CD4-positive, alpha-beta memory T cell (primary cell): ENCODE data around the gene UPP2. TPM values are rescaled to one million over a fixed set of nuclear protein-coding genes. Genes with fewer than 3 reads are reported as not detected.

Experiments
- CTCF ChIA-PET: fragments of 350-600 bp; sonication (Branson Sonifier 250); formaldehyde crosslinking; loops from one replicate; lab custom pipeline; 2021; ENCODE audit warnings: inconsistent platforms; ENCODE audit not compliant: partially characterized antibody; lab: Charles Lee
- POLR2A ChIA-PET: fragments of 350-600 bp; sonication (Branson Sonifier 250); formaldehyde crosslinking; loops from one replicate; lab custom pipeline; 2021; ENCODE audit not compliant: partially characterized antibody; lab: Charles Lee
- DNase-seq, 5 donors: peaks; one replicate each; pipeline versions ENCODE4 v3.0.0 to v3.0.0-alpha.2; 2020 to 2022; ENCODE audit warnings: mixed read lengths in 1 of 5
- H3K27ac ChIP-seq: one replicate; pipeline ENCODE4 v1.7.0; 2013; ENCODE audit warnings: low read depth, low read length
- H3K27me3 ChIP-seq: 2 replicates; pipeline ENCODE4 v1.7.0; 2013; ENCODE audit warnings: mild to moderate bottlenecking, low read length, moderate library complexity; ENCODE audit not compliant: insufficient read depth
- H3K36me3 ChIP-seq: 2 replicates; pipeline ENCODE4 v1.7.0; 2013; ENCODE audit warnings: mild to moderate bottlenecking, low read length, moderate library complexity; ENCODE audit not compliant: insufficient read depth
- H3K4me1 ChIP-seq: 2 replicates; pipeline ENCODE4 v1.7.0; 2013; ENCODE audit warnings: mild to moderate bottlenecking, low read length, moderate library complexity; ENCODE audit not compliant: insufficient read depth
- H3K4me3 ChIP-seq, 2 donors: one replicate each; pipeline ENCODE4 v1.7.0; 2013; ENCODE audit warnings: low read length in 2 of 2, mild to moderate bottlenecking in 1 of 2
- H3K9me3 ChIP-seq, 2 donors: one replicate each; pipeline ENCODE4 v1.7.0; 2013; ENCODE audit warnings: low read length in 2 of 2, control low read depth in 1 of 2; ENCODE audit not compliant: control insufficient read depth in 1 of 2
- H3K27ac Mint-ChIP-seq, 7 donors: one replicate each; pipeline ENCODE4 v1.8.0; 2020 to 2021; ENCODE audit warnings: mixed read lengths in 7 of 7, mild to moderate bottlenecking in 6 of 7, inconsistent platforms in 3 of 7, moderate library complexity in 3 of 7
- H3K27me3 Mint-ChIP-seq, 2 donors: one replicate each; pipeline ENCODE4 v1.8.0; 2020 to 2021; ENCODE audit warnings: mixed read lengths in 2 of 2
- H3K36me3 Mint-ChIP-seq, 2 donors: one replicate each; pipeline ENCODE4 v1.8.0; 2020 to 2021; ENCODE audit warnings: mixed read lengths in 2 of 2, inconsistent platforms in 1 of 2, mild to moderate bottlenecking in 1 of 2
- H3K4me1 Mint-ChIP-seq, 4 donors: one replicate each; pipeline ENCODE4 v1.8.0; 2020 to 2021; ENCODE audit warnings: mixed read lengths in 4 of 4, mild to moderate bottlenecking in 1 of 4
- H3K4me3 Mint-ChIP-seq, 8 donors: one replicate each; pipeline ENCODE4 v1.8.0; 2020 to 2021; ENCODE audit warnings: mixed read lengths in 8 of 8, mild to moderate bottlenecking in 7 of 8, moderate library complexity in 6 of 8, inconsistent platforms in 3 of 8
- H3K9me3 Mint-ChIP-seq, 8 donors: one replicate each; pipeline ENCODE4 v1.8.0; 2020 to 2021; ENCODE audit warnings: mixed read lengths in 8 of 8, mild to moderate bottlenecking in 5 of 8, inconsistent platforms in 3 of 8, moderate library complexity in 1 of 8
- intact Hi-C: fragments of 100-400 bp; cut with micrococcal nuclease; formaldehyde crosslinking; loops from one replicate; pipeline ENCODE4 v1.15.1; 2023
- polyA plus RNA-seq, 2 donors: library from polyadenylated mRNA; unstranded; fragments of 300-500 nt; fragmentation: Illumina TruSeq; gene quantifications; one replicate each; pipeline ENCODE4 v1.2.3, GENCODE V29; 2021
- total RNA-seq, 2 experiments: library from RNA; stranded (reverse); gene quantifications; one replicate each; pipeline ENCODE4 v1.2.3, GENCODE V29; 2021

UPP2 gene
- total and polyA plus RNA-seq, 4 experiments from 2014 or later, result not detected

DNA sequence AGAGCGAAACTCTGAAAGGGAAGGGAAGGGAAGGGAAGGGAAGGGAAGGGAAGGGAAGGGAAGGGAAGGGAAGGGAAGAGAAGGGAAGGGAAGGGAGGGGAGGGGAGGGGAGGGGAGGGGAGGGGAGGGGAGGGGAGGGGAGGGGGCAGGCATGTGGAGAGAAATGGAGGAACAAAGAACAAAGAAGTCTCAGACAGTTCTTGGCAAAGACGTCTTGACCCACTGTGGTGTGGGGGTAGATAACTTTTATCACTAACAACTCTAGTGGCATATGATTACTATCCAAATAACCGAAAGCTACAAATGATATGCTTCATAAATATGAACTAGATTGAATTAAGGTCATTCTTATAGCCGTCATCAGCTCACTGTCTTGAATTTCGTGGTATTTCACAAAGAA is 3.2 kb downstream of the UPP2 start:
- Histone ChIP-seq H3K4me1 (no peaks in the 10 kb centered on the region), H3K27ac (no peak overlapping the region), H3K9me3 (no peaks in the 10 kb centered on the region), H3K36me3 (no peaks in the 10 kb centered on the region), H3K4me3 (no peak overlapping the region), H3K27me3 (no peaks in the 10 kb centered on the region)
- H3K36me3 Mint-ChIP-seq, result no peaks in the 10 kb centered on the region
- H3K27me3 Mint-ChIP-seq, result peaks cover 4 to 5% of the 10 kb centered on the region in 2 donors
- no peak overlapping the region for H3K4me3 Mint-ChIP-seq
- no peaks in the 10 kb centered on the region for H3K4me1 Mint-ChIP-seq
- ChIA-PET POLR2A (no interaction called here), CTCF (no interaction called here)
- no peaks in the 10 kb centered on the region for H3K9me3 Mint-ChIP-seq
- DNase-seq, result no peak
- intact Hi-C loops, result no loop called here
- H3K27ac Mint-ChIP-seq, result no peak overlapping the region

DNA sequence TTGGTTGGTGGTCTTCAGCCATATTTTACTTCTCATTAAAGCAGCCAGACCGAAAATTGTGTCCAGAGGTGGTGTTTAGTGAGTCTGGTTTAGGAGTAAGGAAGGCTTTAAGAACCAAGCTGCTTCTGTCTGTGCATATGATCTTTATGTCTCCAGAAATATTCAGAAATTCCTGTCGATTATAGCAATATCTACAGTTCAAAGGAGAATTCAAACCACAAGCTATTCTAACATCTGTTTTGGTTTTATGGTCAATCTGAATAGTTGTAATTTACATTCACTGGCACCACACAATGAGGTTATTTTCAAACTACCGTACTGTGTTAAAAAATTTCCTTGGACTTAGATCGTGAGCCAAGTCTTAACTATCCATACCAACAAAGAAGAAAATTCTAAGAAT is 11.3 kb downstream of the UPP2 start:
- Histone ChIP-seq H3K4me1 (no peaks in the 10 kb centered on the region), H3K9me3 (no peaks in the 10 kb centered on the region), H3K27me3 (no peaks in the 10 kb centered on the region), H3K27ac (no peak overlapping the region), H3K4me3 (no peak overlapping the region), H3K36me3 (no peaks in the 10 kb centered on the region)
- Mint-ChIP-seq H3K4me3 (no peak overlapping the region), H3K27ac (no peak overlapping the region), H3K4me1 (no peaks in the 10 kb centered on the region), H3K9me3 (peaks cover 0 to 2% (median 0%) of the 10 kb centered on the region in 8 donors), H3K36me3 (no peaks in the 10 kb centered on the region), H3K27me3 (peaks cover 12 to 15% of the 10 kb centered on the region in 2 donors)
- intact Hi-C loops, result no loop called here
- CTCF ChIA-PET, result no interaction called here
- POLR2A ChIA-PET, result no interaction called here
- no peak for DNase-seq

GRCh38 chr2:158113741-158114295 is 12.1 kb downstream of the UPP2 start:
- H3K36me3 Mint-ChIP-seq, result no peaks in the 10 kb centered on the region
- POLR2A ChIA-PET, result no interaction called here
- no peak overlapping the region for H3K27ac Mint-ChIP-seq
- H3K9me3 ChIP-seq, result no peaks in the 10 kb centered on the region
- H3K4me3 ChIP-seq, result no peak overlapping the region
- no peaks in the 10 kb centered on the region for H3K4me1 ChIP-seq
- H3K4me1 Mint-ChIP-seq, result no peaks in the 10 kb centered on the region
- H3K27me3 ChIP-seq, result no peaks in the 10 kb centered on the region
- peaks cover 0 to 2% (median 0%) of the 10 kb centered on the region in 8 donors for H3K9me3 Mint-ChIP-seq
- H3K27me3 Mint-ChIP-seq, result peaks cover 12 to 15% of the 10 kb centered on the region in 2 donors
- H3K4me3 Mint-ChIP-seq, result no peak overlapping the region
- H3K27ac ChIP-seq, result no peak overlapping the region
- H3K36me3 ChIP-seq, result no peaks in the 10 kb centered on the region
- no peak for DNase-seq
- intact Hi-C loops, result no loop called here
- CTCF ChIA-PET, result no interaction called here

DNA sequence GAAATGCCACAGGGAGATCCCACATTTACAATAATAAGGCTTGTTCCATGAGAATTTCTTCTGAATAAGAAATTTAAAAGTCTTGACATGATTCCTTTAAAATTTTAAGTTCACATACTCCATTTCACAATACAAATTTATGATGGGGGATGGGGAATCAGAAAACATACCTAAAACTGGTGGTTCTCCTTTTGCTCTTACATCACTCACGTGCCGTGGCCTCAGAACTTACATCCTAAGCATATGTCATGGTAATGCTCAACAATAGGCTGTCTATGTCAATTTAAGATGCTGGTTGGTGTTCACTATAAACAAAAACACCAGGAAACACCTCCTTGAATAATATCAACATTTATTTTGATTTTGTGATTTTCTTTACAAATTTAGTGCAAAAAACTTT is 12.8 kb downstream of the UPP2 start:
- ChIA-PET CTCF (no interaction called here), POLR2A (no interaction called here)
- H3K9me3 ChIP-seq, result no peaks in the 10 kb centered on the region
- peaks cover 12 to 15% of the 10 kb centered on the region in 2 donors for H3K27me3 Mint-ChIP-seq
- intact Hi-C loops, result no loop called here
- peaks cover 0 to 2% (median 0%) of the 10 kb centered on the region in 8 donors for H3K9me3 Mint-ChIP-seq
- no peak for DNase-seq
- no peaks in the 10 kb centered on the region for H3K36me3 Mint-ChIP-seq
- no peak overlapping the region for H3K27ac Mint-ChIP-seq
- H3K4me1 Mint-ChIP-seq, result no peaks in the 10 kb centered on the region
- no peaks in the 10 kb centered on the region for H3K36me3 ChIP-seq
- no peak overlapping the region for H3K27ac ChIP-seq
- no peak overlapping the region for H3K4me3 Mint-ChIP-seq
- no peaks in the 10 kb centered on the region for H3K4me1 ChIP-seq
- H3K4me3 ChIP-seq, result no peak overlapping the region
- H3K27me3 ChIP-seq, result no peaks in the 10 kb centered on the region

DNA sequence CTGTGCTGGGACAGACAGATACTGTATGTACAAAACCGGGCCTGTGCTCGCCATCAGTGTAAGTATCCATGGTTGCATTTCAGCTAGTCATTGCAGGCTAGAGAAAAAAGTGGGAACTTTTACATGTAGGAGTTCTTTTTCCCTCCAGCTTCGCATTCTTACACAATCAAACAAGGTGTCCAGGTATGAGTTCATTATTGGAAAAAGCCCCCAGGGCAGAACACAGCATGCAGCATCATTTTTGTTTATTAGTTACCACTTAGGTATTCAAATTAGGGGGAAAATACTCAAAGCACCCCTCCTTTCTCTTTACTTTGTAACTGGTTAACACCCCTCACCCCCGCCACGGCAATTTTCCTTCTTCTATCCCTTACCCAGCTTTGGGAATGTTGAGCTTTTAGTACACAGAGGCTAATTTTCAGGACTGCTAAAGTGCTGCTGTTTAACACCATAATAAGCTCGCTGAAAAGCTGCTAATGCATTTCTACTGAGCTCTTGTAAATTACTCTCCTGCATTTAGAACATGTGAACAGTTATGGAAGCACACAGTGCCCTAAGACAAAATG is 13.6 kb downstream of the UPP2 start:
- H3K27ac ChIP-seq, result no peak overlapping the region
- Mint-ChIP-seq H3K36me3 (no peaks in the 10 kb centered on the region), H3K9me3 (peaks cover 0 to 2% (median 0%) of the 10 kb centered on the region in 8 donors)

DNA sequence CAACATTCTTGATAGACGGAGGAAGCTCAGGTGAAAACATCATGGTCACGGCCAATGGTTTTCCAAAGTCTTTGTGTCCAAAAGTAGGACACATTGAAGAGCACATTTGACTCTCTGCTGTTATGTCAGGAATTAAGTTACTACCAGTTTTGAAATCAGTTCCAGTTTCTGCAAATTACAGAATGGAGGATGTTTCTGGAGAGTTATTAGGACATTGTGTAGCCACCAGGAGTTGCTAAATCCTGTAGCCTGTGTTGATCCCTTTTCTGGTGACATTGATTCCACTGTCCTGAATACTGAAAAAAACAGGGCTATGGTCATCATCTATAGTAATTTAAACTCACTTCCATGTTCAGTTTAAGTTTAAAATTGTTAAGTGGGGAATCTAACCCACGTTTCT is 15.3 kb downstream of the UPP2 start:
- Mint-ChIP-seq H3K9me3 (peaks cover 0 to 2% (median 0%) of the 10 kb centered on the region in 8 donors), H3K4me1 (no peaks in the 10 kb centered on the region), H3K27ac (no peak overlapping the region), H3K27me3 (peaks cover 12% of the 10 kb centered on the region in 2 donors), H3K4me3 (no peak overlapping the region), H3K36me3 (no peaks in the 10 kb centered on the region)
- DNase-seq, result no peak
- H3K36me3 ChIP-seq, result no peaks in the 10 kb centered on the region
- ChIA-PET POLR2A (no interaction called here), CTCF (no interaction called here)
- H3K9me3 ChIP-seq, result no peaks in the 10 kb centered on the region
- no peak overlapping the region for H3K4me3 ChIP-seq
- H3K27me3 ChIP-seq, result no peaks in the 10 kb centered on the region
- intact Hi-C loops, result no loop called here
- no peak overlapping the region for H3K27ac ChIP-seq
- no peaks in the 10 kb centered on the region for H3K4me1 ChIP-seq

More for the DNA sequence above, 13.6 kb downstream of the UPP2 start:
- CTCF ChIA-PET, result no interaction called here
- H3K4me1 ChIP-seq, result no peaks in the 10 kb centered on the region
- no peaks in the 10 kb centered on the region for H3K27me3 ChIP-seq
- H3K4me3 ChIP-seq, result no peak overlapping the region
- no peak for DNase-seq
- intact Hi-C loops, result no loop called here
- POLR2A ChIA-PET, result no interaction called here
- Mint-ChIP-seq H3K27ac (no peak overlapping the region), H3K27me3 (peaks cover 12% of the 10 kb centered on the region in 2 donors), H3K4me3 (no peak overlapping the region), H3K4me1 (no peaks in the 10 kb centered on the region)
- no peaks in the 10 kb centered on the region for H3K36me3 ChIP-seq
- H3K9me3 ChIP-seq, result no peaks in the 10 kb centered on the region

DNA sequence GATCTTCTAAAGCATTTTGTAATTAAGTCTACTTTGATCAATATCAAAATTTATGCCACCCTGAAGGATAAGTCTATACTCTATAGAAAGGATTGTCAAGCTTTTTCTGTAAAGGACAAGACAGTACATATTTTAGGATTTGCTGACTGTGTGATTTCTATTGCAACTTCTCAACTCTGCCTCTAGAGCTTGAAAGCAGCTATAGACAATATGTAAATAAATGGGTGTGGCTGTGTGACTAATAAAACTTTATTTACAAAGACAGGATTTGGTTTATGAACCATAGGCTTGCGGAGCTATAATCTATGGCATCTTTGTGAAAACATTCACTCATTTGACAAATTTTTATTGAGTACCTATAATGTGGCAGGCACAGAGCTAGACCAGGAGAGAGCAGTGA is 18.4 kb downstream of the UPP2 start:
- intact Hi-C loops, result no loop called here
- H3K27ac ChIP-seq, result no peak overlapping the region
- CTCF ChIA-PET, result no interaction called here
- Mint-ChIP-seq H3K27ac (no peak overlapping the region), H3K27me3 (peaks cover 6 to 15% of the 10 kb centered on the region in 2 donors), H3K9me3 (peaks cover 0 to 2% (median 0%) of the 10 kb centered on the region in 8 donors), H3K36me3 (no peaks in the 10 kb centered on the region), H3K4me3 (no peak overlapping the region), H3K4me1 (no peaks in the 10 kb centered on the region)
- no peaks in the 10 kb centered on the region for H3K27me3 ChIP-seq
- no peak overlapping the region for H3K4me3 ChIP-seq
- DNase-seq, result no peak
- POLR2A ChIA-PET, result no interaction called here
- H3K9me3 ChIP-seq, result no peaks in the 10 kb centered on the region
- H3K4me1 ChIP-seq, result no peaks in the 10 kb centered on the region
- H3K36me3 ChIP-seq, result no peaks in the 10 kb centered on the region
